HG03460 (cell line): ENCODE data around the gene RELL1.

Experiments used
- ATAC-seq: cut with Tn5 transposase; IDR thresholded peaks from one replicate; pipeline ENCODE4 v1.9.1; 2021; ENCODE audit not compliant: unreplicated experiment

The RELL1 gene

GRCh38 chr4:37641886-37642849 is 44.0 kb downstream of the RELL1 start:
- no peak for ATAC-seq

- no peak for ATAC-seq
Observed at GRCh38 chr4:37641352-37641751, 44.8 kb downstream of the RELL1 start.

- no peak for ATAC-seq
Observed at GRCh38 chr4:37639551-37640285, 46.5 kb downstream of the RELL1 start.

- no peak for ATAC-seq
Observed at GRCh38 chr4:37635155-37635554, 51.0 kb downstream of the RELL1 start.

GRCh38 chr4:37634180-37634579 is 52.0 kb downstream of the RELL1 start:
- ATAC-seq, result no peak

- no peak for ATAC-seq
Observed at GRCh38 chr4:37632836-37633235, 53.3 kb downstream of the RELL1 start.

GRCh38 chr4:37631551-37631950 is 54.6 kb downstream of the RELL1 start:
- ATAC-seq, result no peak

- no peak for ATAC-seq
Observed at GRCh38 chr4:37629713-37630112, 56.5 kb downstream of the RELL1 start.

GRCh38 chr4:37628977-37629609 is 57.1 kb downstream of the RELL1 start:
- ATAC-seq, result no peak

GRCh38 chr4:37627263-37627662 is 58.9 kb downstream of the RELL1 start:
- ATAC-seq, result no peak

- ATAC-seq, result no peak
Observed at GRCh38 chr4:37625499-37625898, 60.7 kb downstream of the RELL1 start.

- no peak for ATAC-seq
Observed at GRCh38 chr4:37623940-37624339, 62.2 kb downstream of the RELL1 start.

- ATAC-seq, result no peak
Observed at GRCh38 chr4:37623125-37623524, 63.1 kb downstream of the RELL1 start.

- no peak for ATAC-seq
Observed at GRCh38 chr4:37620176-37620575, 66.0 kb downstream of the RELL1 start.

GRCh38 chr4:37615720-37616063 is 70.5 kb downstream of the RELL1 start:
- no peak for ATAC-seq

- ATAC-seq, result no peak
Observed at GRCh38 chr4:37615059-37615719, 71.0 kb downstream of the RELL1 start.

GRCh38 chr4:37612811-37613210 is 73.4 kb downstream of the RELL1 start:
- no peak for ATAC-seq

GRCh38 chr4:37609626-37610025 is 76.5 kb downstream of the RELL1 start:
- ATAC-seq, result no peak

GRCh38 chr4:37607018-37607417 is 79.2 kb downstream of the RELL1 start:
- ATAC-seq, result no peak

GRCh38 chr4:37605843-37606565 is 80.2 kb downstream of the RELL1 start:
- ATAC-seq, result no peak

GRCh38 chr4:37604461-37604860 is 81.7 kb downstream of the RELL1 start:
- no peak for ATAC-seq
